HG02759 (cell line): ENCODE measurements around the gene SIT1.

Experiments
- ATAC-seq: cut with Tn5 transposase; IDR thresholded peaks from one replicate; pipeline ENCODE4 v1.9.1; 2021; ENCODE audit warnings: mild to moderate bottlenecking, moderate library complexity; ENCODE audit not compliant: unreplicated experiment

SIT1 gene, protein sequence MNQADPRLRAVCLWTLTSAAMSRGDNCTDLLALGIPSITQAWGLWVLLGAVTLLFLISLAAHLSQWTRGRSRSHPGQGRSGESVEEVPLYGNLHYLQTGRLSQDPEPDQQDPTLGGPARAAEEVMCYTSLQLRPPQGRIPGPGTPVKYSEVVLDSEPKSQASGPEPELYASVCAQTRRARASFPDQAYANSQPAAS

DNA sequence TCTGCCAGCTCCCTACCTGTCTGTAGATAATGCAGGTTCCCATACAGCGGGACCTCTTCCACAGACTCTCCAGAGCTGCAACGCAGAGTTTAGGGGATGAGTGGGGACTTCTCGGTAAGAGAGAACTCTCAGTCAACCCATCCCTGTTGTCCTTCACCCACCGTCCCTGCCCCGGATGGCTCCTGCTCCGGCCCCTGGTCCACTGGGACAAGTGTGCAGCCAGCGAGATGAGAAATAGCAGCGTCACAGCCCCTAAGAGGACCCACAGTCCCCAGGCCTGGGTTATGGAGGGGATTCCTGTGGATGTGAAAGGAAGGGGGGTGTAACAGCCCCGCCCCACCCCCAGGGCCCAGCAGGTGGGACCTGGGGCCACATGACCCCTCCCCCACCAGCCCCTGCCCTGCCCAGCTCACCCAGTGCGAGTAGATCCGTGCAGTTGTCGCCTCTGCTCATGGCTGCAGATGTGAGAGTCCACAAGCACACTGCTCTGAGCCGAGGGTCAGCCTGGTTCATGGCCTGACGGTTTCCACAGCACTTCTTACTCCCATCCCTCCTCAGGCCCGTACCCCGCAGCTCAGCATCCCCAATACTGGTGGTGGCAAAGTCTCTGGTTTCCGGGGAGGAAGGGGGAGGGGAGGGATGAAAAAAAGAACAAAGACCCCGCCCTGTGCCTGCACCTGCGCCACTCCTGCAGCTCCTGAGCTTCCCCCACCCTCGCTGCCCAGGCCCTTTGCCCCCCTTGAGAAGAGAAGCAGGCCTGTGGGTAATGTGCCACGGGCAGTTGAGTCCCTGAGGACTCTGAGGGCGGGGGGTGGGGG, at the start of gene SIT1:
SIT1 (minus strand) TSS at position 591 of the 818 bp plus-strand sequence; CDS start at position 513, 78 bp downstream.
- no peak for ATAC-seq

DNA sequence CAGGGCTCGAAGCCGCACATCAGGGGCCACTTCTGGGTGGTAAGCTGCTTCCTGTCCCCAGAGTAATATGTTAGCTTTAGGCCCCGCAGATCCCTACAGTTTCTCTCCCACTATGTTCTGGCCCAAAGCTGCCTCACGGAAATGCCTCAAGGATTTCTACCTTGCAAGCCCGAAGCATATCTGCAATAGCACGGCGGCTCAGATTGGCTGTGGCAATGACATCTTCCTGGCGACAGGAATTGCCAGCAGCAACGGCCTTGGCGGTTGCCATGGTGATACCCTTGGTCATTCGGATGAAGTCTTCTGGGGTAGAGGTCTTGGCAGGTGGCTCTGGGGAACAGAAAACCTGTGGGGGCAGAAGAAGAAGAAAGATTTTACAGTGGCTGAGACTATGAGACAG, 49.3 kb upstream of the SIT1 start:
- no peak for ATAC-seq

DNA sequence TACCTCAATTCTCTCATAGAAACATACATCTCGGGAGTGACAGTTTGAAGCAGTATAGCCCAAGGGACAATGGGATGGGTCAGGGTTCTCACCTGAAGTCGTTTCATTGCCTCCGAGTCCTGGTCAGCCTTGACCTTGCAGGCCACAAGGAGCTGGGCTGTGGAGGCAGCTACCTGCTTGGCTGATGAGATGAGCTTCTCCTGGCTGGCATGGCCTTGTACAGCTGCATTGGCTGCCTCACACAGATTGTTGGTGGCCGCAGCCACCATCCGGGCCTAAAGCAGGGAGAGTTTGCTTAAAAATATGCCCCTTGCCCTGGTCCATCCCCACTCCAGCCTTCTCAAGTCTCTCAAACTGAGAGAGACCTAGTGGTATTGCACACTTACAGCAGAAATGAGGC, 47.5 kb upstream of the SIT1 start:
- ATAC-seq = no peak

DNA sequence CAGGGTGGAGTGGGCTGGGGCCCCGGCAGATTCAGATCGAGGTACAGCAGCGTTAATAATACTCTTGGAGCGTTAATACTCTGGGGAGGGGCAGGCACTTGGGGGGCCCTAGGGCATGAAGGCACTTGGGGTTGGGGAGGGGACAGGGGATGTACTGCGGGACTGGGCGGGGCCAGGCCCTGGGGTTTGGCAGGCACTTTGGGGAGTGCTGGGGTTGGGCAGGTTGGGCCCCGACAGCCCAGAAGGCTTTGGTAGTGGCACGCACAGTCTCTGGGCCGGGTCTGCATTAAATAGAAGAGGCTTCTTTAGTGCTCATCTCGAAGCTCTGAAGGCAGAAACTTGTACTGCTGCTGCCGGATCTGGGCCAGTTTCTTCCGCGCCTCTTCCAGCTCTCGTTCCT, 46.8 kb upstream of the SIT1 start:
- ATAC-seq = no peak

DNA sequence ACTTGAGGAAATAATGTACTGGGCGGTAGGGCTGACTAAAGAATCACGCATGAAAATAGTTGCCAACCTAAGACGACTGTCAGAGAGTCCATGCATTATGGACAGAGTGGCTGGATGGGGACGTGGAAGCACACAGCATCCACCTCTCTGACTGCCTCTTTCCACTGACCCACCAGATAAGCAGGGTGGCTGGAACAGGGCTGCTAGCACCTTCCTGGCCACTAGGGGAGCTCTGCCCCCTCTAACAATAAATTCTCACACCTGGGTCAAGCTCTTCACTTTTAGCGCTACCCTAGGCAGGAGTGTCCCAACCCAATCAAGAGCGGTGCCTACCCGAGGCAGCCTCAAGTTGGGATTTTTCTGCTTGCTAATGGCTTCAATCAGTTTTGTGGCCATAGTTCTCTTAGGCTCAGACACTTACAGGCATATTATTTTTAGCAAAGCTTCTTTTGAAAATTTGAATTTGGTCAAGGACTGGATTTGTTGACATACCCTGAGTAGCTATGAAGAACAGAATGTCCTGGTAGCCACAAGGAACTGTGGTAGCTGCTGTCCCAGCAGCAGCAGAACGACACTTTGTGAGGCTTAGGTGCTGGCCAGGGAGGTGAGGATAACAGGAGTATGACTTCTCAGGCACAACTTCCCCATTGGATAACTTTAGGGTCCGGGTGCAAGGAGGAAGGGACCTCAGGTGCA, 45.9 kb upstream of the SIT1 start:
- peak; percentile 77 for ATAC-seq

DNA sequence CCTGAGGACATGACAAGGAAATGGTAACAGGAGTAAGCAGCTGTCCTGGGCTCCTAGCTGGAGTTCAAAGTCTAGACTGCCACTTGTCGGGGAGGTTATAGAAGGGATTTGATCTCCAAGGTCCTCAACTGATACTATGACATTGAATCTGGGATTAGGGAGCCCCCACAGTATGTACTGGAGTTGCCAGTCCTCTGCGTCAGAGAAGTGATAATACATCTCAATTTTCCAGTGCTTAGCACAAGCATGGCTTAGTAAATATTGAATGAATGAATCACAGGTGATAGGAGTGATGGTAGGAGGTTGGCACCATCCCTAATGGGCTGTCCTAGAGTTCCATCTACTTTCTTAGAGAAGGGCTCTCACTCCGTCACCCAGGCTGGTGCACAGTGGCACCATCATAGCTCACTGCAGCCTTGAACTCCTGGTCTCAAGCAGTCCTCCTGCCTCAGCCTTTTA, 45.2 kb upstream of the SIT1 start:
- ATAC-seq = no peak

DNA sequence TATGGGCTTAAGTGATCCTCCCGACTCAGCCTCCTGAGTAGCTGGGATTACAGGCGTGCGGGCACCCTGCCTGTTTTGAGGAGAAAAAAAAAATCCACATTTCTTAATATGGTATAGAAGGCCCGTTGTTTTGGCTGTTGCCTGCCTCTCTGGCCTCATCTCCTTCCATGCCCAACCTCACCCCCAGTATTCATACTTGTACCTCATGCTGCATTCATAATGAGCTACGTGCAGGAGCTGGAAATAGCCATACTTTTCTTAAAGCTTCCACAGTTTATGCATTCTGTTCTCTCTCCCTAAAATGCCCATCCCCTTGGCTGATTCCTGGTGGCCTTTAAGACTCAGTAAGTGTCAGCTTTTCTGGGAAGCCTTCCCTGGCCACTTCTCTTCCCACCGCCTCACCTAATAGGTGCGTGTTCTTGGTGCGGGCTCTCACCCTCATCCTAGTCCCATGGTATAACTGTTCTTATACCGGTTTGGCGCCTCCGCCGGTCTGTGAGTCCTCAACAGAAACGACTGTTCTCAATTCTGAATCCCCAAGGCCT, 41.1 kb upstream of the SIT1 start:
- no peak for ATAC-seq

DNA sequence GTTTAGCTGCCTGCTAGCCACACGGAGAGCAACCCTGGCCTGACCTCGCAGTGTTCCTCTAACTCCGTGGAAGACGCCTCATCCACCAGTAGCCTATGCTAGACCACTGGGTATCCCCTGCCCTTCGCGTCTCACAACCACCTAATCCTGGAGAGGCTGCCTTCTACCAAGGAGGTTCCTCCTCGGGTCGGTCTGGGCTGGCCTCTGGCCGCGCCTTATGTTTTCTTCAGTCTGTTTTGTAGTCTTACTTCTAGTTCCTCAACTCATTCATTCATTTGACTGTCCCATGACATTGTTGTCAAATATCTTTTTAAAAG, 40.6 kb upstream of the SIT1 start:
- no peak for ATAC-seq

DNA sequence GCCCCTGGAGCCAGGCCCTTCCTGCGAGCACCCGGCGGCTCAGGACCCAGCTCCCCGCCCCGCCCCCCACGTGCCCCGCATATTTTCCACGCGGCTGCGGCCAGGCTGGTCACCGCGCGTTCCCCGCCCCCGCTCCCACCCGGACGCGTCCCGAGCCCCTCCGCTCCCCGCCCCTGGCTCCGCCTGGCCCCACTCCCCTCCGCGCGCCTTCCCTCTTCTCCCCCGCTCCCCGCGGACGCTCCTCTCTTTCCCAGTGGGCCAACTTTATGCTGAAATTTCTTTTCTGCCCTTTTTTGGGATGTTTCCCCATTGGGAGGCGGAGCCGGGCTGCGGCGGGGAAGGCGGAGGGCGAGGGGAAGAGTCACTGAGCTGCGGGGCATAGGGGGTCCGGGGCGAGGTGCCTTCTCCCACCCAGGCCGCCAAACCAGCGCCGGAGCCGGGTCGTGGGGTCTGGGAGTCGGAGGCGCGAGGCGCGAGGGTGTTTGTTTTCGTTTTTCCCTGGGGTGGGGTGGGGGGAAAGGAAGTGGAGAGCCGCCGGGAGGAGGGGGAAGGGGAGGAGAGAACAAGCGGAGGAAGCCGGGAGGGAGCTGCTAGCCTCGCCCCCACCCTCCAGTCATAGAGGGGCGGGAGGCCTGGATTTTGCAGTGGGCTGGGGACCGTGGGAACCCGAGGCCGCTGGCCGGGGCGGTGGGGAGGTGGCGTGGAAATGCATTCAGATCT, 40.0 kb upstream of the SIT1 start:
- no peak for ATAC-seq

DNA sequence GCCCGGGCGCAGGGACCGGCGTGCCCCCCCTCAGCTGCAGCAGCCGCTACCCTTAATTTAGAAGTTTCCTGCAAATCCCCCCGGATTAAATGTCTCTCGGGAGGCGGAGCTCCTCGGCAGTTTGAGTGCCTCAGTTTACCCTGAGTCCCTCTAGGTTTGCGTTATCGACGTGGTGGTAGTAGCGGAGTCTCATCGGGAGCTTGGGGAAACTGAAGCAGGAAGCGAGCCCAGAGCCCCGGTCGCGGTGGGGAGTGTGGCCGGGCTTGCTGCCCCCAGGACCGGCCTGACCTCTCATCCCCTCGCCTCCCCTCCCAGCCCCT, 39.5 kb upstream of the SIT1 start:
- no peak for ATAC-seq

DNA sequence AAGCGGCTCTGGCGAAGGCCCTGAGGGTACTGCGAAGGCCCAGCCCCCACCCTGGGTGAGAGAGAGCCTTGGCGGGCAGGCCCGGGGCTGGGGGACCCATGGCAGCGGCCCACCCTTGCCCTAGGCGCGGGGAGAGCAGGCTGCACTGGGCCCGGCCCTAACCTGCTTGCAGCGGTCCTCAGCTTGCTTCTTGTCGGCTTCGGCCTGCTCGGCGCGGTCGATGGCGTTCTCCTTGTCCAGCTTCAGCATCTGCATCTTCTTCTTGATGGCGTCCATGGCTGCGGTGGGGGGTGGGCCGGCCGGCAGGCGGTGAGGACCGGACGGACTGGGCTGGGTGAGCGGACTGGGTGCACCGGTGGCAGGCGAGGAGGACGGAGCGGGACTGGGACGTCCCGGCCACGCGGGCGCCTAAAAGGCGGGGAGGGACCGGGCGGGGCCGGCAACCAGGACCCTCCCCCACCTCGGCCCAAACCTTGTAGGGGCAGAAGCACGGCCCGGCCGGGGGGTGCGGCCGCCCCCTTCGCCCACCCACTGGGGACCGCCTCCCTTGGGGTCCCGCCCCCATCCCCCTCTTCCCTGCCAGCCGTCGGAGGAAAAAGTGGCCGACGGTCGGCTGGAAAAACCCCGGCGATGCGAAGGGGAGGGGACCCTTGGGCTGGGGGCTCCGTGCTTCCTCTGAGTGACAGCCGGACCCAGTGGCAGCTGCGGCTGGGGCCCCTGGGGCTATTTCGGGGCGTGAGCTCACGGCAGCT, 39.0 kb upstream of the SIT1 start, which contains the start of gene TPM2:
TPM2 (minus strand) TSS at position 384 of the 752 bp plus-strand sequence; CDS start at position 276, 108 bp downstream.
- no peak for ATAC-seq

DNA sequence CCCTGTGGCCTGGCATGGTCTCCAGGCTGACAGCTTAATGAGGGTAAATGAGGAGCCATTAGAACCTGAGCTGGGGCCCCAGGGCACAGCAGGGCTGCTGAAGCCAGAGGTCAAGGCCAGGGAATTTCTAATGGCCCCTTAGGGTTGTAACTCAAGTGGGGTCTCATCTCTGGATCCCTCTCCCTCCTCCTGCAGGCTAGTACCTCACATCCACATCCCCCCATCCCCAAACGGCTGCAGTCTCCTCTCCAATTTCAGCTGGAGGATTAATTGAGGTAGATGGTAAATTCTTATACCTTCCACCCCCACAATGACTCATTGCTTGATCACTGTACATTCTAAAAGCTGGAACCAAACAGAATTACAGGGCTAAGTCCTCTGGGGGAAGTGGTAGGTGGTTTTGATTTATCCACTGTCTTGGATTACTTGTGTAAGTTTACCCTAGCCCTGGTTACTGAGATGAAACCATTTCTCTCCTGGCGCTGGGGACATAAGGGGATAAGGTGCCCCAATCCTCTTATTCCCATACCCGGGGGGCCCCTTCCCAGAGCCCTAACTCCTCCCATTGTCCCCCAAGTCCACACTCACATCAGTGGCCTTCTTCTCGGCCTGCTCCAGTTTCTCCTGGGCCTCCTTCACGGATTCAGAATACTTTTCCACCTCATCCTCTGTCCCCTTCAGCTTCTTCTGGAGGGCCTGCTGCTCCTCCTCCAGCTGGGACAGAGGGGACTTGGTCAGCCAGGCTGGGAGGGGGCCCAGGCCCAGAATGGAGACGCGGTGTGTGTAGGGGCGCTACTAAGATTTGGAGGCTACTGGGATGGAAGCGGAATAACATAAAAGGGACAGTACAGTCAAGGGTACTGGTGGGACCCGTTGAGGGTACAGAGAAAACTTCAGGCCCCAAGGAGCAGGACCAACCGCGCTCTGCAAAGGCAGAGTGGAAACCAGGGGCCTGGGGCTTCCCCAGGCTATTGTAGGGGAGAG, 38.1 kb upstream of the SIT1 start:
- no peak for ATAC-seq

DNA sequence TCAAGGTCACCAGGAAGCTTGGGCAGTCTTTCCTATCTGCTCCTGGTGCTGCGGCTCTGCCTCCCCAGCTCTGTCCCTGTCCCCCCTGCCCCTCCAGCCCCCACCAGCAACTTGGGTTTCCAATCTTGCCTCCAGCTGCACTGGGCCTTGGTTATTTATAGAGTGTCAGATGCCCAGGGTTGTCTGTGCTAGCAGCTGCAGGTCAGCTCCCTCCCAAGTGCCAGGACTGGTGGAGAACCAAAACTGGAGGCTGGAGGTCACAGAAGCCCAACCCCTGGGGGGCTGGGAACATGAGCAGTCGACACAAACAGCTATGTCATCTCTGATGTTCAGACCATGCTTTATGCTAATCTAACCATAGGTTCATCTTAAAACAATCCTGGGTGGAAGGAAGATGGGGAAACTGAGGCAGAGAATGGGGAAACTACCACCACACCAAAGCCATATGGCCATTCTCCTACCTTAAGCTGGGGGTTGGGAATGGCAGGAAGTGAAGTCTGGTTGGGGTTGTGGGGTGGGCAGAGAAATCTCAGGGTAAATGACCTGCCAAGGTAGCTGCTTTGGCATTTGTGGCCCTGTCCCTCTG, 37.3 kb upstream of the SIT1 start:
- no peak for ATAC-seq

DNA sequence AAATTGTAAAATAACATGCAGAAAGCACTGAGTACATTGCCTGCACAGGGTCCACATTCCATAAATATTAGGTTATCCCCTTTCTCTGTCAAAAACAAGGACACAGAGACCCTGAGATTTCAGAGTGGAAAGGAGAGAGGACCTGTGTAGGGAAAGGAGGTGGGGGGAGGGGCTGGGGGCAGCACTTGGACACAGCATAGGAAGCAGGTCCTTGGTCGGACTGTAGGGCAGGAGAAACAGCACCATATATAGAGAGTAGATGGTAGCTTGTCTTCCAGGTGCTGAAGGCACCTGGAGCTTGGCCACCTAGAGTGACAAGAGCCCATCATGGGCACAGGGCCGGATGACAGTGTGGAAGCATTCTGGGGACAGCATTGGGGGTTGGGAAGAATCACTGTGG, 36.6 kb upstream of the SIT1 start:
- ATAC-seq = no peak

DNA sequence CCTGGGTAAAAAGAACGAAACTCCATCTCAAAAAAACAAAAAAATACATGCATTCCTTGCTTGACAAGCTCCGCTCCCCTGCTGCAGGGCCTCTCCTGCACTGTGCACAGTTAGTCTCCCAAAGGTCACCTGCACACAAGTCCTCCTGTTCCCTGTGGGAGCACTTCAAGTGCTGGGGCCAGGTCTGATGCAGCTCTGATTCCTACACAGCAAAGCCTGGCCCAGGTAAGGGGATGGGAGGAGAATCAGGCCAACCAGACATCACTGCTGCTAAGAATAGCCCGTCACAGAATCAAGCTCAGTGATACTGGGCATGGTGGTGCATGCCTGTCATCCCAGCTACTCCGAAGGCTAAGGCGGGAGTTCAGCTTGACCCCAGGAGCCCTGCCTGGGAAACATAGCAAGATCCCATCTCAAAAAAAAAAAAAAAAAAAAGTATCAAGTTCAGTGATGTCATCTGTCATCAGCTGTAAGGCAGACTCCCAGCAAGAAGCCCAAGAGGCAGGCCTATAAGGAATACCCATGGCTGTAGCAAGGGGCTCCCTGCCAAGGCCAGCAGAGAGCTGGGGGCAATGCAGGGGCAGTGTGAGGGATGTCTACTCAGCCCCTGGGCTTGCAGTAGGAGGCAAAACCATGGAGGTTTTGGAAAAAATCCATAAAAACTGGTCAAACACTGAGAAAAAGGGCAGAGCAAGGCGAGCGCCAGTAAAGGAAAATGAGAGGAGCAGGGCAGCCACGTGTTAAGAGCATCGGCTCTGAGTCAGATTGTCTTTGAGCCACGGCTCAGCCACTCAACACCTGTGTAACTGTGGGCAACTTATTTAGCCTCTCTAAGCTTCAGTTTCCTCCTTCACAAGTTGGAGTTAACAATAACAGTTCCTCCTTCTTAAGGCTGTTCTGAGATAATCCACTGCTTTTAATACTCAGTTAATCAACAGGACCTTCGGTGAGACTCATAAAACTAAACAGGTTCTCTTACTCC, 35.8 kb upstream of the SIT1 start:
- ATAC-seq = no peak

DNA sequence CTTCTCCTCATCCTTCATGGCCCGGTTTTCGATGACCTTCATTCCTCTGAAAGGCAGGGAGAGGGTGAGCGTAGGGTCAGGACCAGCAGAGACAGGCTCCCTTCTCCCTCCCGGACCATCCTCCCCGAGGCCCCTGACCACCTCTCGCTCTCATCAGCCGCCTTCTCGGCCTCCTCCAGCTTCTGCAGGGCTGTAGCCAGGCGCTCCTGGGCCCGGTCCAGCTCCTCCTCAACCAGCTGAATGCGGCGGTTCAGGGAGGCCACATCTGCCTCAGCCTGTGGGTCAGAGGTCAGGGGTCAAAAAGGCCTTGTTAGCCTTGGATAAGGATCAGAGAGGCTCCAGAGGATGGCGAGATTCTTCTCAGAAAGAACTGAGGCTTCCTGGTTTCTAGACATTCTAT, 34.8 kb upstream of the SIT1 start:
- ATAC-seq = no peak

DNA sequence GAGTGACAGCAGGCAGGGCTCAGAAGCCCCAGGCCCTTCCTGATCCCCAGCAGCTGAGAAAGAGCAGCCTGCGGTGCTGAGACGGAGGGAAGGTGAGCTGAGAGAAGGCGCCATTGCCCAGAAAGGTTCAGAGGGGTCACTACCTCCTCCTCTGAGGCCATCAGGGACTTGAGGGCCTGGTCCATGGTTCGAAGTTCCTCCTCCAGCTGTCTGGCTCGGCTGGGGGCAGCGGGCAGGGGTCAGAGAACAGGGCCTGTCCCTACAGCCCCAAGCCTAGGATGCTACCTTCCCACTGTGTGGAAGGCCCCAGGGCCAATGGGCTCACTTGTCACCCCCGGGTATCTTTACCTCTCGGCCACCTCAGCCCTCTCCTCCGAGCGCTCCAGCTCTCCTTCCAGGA, 34.2 kb upstream of the SIT1 start:
- ATAC-seq = no peak

DNA sequence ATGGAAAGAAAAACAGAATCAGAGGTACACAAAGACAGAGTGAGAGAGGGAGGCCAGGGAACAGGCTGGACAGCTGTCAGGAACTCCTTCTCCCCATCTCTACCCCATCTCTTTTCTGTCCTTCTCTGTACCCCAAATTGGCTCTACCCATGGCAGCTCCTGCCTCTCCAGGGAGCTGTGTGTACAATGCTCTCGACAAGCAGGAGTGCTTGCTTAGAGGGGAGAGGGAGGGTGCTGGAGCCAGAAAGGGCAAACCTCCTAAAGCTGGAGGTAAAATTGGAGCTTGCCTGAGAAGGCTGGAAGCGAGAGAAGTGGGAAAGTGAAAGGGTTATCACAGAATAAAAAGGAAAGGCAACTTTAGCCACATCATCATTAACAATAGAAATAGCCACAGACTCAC, 32.6 kb upstream of the SIT1 start:
- ATAC-seq = no peak
